GM18873 (cell line): ENCODE measurements around the gene ZNF630.
"Not testable (repeated sequence)": the region's sequence is repeated elsewhere in the genome, so short reads cannot be mapped to it uniquely, and the experiment has no call there.

ENCODE experiments used
- ATAC-seq: cut with Tn5 transposase; IDR thresholded peaks from one replicate; pipeline ENCODE4 v1.9.1; 2021; ENCODE audit warnings: mild to moderate bottlenecking, moderate library complexity, moderate number of reproducible peaks; ENCODE audit not compliant: unreplicated experiment, low FRiP score

Gene ZNF630

GRCh38 chrX:48030641-48031173 is 40.7 kb downstream of the ZNF630 start:
- not testable (repeated sequence) for ATAC-seq

GRCh38 chrX:48030237-48030636 is 41.2 kb downstream of the ZNF630 start:
- no peak for ATAC-seq

GRCh38 chrX:48028091-48028490 is 43.3 kb downstream of the ZNF630 start:
- no peak for ATAC-seq

- not testable (repeated sequence) for ATAC-seq
Measured at GRCh38 chrX:48027545-48027944, 43.9 kb downstream of the ZNF630 start.

- no peak for ATAC-seq
Measured at GRCh38 chrX:48025561-48025960, 45.9 kb downstream of the ZNF630 start.

- ATAC-seq, result no peak
Measured at GRCh38 chrX:48022738-48023137, 48.7 kb downstream of the ZNF630 start.

- ATAC-seq, result no peak
Measured at GRCh38 chrX:48022100-48022499, 49.3 kb downstream of the ZNF630 start.

- ATAC-seq, result no peak
Measured at GRCh38 chrX:48021026-48021900, 50.2 kb downstream of the ZNF630 start.

- not testable (repeated sequence) for ATAC-seq
Measured at GRCh38 chrX:48020472-48020871, 51.0 kb downstream of the ZNF630 start.

GRCh38 chrX:48019892-48020291 is 51.5 kb downstream of the ZNF630 start:
- not testable (repeated sequence) for ATAC-seq

GRCh38 chrX:48016583-48017310 is 54.7 kb downstream of the ZNF630 start:
- not testable (repeated sequence) for ATAC-seq

GRCh38 chrX:48009445-48009960 is 61.9 kb downstream of the ZNF630 start:
- not testable (repeated sequence) for ATAC-seq
